Heart left ventricle (tissue), 16 donors: ENCODE results near the gene TBCK. TPM values are rescaled to one million over a fixed set of nuclear protein-coding genes. Genes with fewer than 3 reads are reported as not detected.
A peak's percentile ranks its signal among the peaks of the same experiment; 100 is the strongest.

Source experiments
- ATAC-seq, 4 donors: fragments of 200-7000 bp; cut with Tn5 transposase; one replicate each; pipeline ENCODE4 v1.9.1; 2020 to 2022; ENCODE audit warnings: moderate library complexity in 4 of 4, mild to moderate bottlenecking in 3 of 4, moderate number of reproducible peaks in 1 of 4
- DNase-seq, 5 donors: peaks; one replicate each; pipeline ENCODE4 v3.0.0-alpha.2; 2020
- H3K27ac ChIP-seq, 12 donors: fragments of 200-600 bp; sonication (generic) in 4 of 12; one replicate each; pipeline versions ENCODE4 v1.5.0 to v1.8.0; 2016 to 2022; ENCODE audit warnings: mild to moderate bottlenecking in 2 of 12
- H3K27me3 ChIP-seq, 9 donors: fragments of 200-600 bp; sonication (generic) in 2 of 9; one replicate each; pipeline versions ENCODE4 v1.5.1 to v1.8.0; 2016 to 2022; ENCODE audit warnings: mild to moderate bottlenecking in 3 of 9
- H3K36me3 ChIP-seq, 9 donors: fragments of 200-600 bp; sonication (generic) in 2 of 9; one replicate each; pipeline versions ENCODE4 v1.5.0 to v1.8.0; 2018 to 2022; ENCODE audit warnings: mild to moderate bottlenecking in 2 of 9
- H3K4me1 ChIP-seq, 12 donors: fragments of 200-600 bp; sonication (generic) in 4 of 12; one replicate each; pipeline versions ENCODE4 v1.5.0 to v1.8.0; 2016 to 2022; ENCODE audit warnings: mild to moderate bottlenecking in 3 of 12
- H3K4me3 ChIP-seq, 12 donors: fragments of 200-600 bp; sonication (generic) in 4 of 12; one replicate each; pipeline versions ENCODE4 v1.5.0 to v1.8.0; 2017 to 2022; ENCODE audit warnings: mild to moderate bottlenecking in 9 of 12, moderate library complexity in 4 of 12
- H3K9me3 ChIP-seq, 12 donors: fragments of 200-600 bp; sonication (generic) in 4 of 12; one replicate each; pipeline versions ENCODE4 v1.5.0 to v1.8.0; 2016 to 2022; ENCODE audit warnings: mild to moderate bottlenecking in 1 of 12
- POLR2A ChIP-seq, 2 donors: fragments of 450-650 bp; IDR thresholded peaks; one replicate each; pipeline ENCODE4 v1.6.1; 2017; ENCODE audit warnings: antibody characterized with exemption in 2 of 2, mild to moderate bottlenecking in 2 of 2, moderate library complexity in 2 of 2
- WGBS, 4 donors: extraction: QIAGEN DNeasy Blood & Tissue Kit in 2 of 4; methylation state at CpG; one replicate each; pipeline versions ENCODE4 v1.1.5 to v1.1.7; 2013 to 2018; 5-methylcytosine and 5-hydroxymethylcytosine counted together
- intact Hi-C, 10 donors: fragments of 100-400 bp; cut with DNase I; formaldehyde crosslinking; loops; one replicate each; pipeline versions ENCODE4 v1.11.1 to v1.14.2; 2022
- polyA plus RNA-seq, 2 donors: library from polyadenylated mRNA; stranded (reverse); fragments of 200-250 nt; gene quantifications; one replicate each; pipeline ENCODE4 v1.2.3, GENCODE V29; 2013
- total RNA-seq, 9 donors: library from RNA; depleted of rRNA in 2 of 9; stranded (reverse); fragments of >200 nt in 2 of 9; fragmentation: NEBNext Ultra II Directional in 3 of 9; extraction: Animal tissue kit (Norgen Biotek cat#: 25700) in 3 of 9; gene quantifications; one replicate each; pipeline versions ENCODE4 v1.1.0 to v1.2.4, GENCODE V29; 2016 to 2023
- TF ChIP-seq, protein P1 (sequence below), 12 donors: fragments of 200-600 bp; sonication (generic) in 4 of 12; IDR thresholded peaks; one replicate each; pipeline versions ENCODE4 v1.5.0 to v1.8.0; 2018 to 2022; ENCODE audit warnings: antibody characterized with exemption in 12 of 12, mild to moderate bottlenecking in 5 of 12
- donor health status: ischemic (EF 13 %, LVEDD 7.1; RV severe dilation, severe dysfunction).
- donor health status: healthy with polysubstance abuse.
- donor health status: DM: no; HTN: yes; CAD: no.
- donor health status: DM: no; HTN: no; CAD: no.
- donor health status: ischemic (EF 25% LVEDD 6.9; RV normal size, moderate dysfunction).
- donor health status: ischemic (EF 25% LVEDD 5.7; RV mildly dilated, moderate dysfunction).
- donor health status: healthy.
- donor health status: DM: yes; HTN: yes; CAD: no.
- donor health status: ischemic (EF 35%, LVEDD 5.7; RV mildly dilated, moderate dysfunction).
- donor health status: nonischemic (EF 11% LVEDD 7.7; RV severe dilation, severe dysfunction).
- donor health status: DM: yes; HTN: yes; CAD: no.
- donor health status: PGD.
- donor health status: ischemic (EF 29% LVEDD 5.4; RV normal size, mild dysfunction).
- donor health status: nonischemic (EF 23%, LVEDD 6.1; RV moderate dilation, normal function).

The TBCK gene
- total and polyA plus RNA-seq, 11 donors = 5.0 to 27.1 (median 14.6) TPM

DNA sequence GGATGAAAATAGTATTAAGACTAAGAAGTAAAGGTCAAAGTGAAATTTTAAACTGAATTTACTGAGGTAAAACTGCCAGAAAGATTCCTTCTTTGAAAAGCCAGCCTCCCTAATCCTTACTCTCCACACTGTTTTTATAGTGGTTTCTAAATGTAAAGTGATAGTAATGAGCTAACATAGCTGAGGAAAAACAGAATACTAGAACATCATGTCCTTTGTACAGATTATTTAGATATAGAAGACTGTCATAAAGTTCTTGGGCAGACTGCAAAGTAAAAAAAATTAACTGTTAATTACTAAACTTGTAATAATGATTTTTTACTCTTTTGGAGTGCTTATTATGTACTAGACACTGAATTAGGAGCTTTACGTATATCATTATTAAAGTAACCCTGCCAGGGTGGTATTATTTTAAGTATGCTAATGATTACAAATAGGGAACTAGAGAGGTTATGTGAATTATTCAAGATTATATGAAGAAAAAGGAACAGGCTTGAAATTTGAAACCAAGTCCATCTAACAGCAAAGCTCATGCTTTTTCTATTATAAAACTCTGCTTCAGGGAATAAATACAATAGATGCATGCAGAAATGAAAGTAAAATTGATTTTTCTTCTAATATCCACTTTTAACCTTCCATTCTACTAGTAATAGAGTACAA lies 150.5 kb downstream of the TBCK start:
- WGBS, 4 donors = 83 to 96% (median 88%) methylated on average over 1 of the region's 1 CpG
- H3K4me3 ChIP-seq = no peak overlapping the region
- DNase-seq (no peak), ATAC-seq (no peak)
- peaks cover 0 to 36% (median 10%) of the 10 kb centered on the region in 9 donors for H3K36me3 ChIP-seq
- H3K9me3 ChIP-seq = peaks cover 0 to 5% (median 0%) of the 10 kb centered on the region in 12 donors
- peaks cover 0 to 12% (median under 1%) of the 10 kb centered on the region in 12 donors for H3K4me1 ChIP-seq
- TF ChIP-seq, protein P1, sequence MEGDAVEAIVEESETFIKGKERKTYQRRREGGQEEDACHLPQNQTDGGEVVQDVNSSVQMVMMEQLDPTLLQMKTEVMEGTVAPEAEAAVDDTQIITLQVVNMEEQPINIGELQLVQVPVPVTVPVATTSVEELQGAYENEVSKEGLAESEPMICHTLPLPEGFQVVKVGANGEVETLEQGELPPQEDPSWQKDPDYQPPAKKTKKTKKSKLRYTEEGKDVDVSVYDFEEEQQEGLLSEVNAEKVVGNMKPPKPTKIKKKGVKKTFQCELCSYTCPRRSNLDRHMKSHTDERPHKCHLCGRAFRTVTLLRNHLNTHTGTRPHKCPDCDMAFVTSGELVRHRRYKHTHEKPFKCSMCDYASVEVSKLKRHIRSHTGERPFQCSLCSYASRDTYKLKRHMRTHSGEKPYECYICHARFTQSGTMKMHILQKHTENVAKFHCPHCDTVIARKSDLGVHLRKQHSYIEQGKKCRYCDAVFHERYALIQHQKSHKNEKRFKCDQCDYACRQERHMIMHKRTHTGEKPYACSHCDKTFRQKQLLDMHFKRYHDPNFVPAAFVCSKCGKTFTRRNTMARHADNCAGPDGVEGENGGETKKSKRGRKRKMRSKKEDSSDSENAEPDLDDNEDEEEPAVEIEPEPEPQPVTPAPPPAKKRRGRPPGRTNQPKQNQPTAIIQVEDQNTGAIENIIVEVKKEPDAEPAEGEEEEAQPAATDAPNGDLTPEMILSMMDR (IDR thresholded peaks at IDR 0.05) = no peak
- no peak for TF ChIP-seq POLR2A (IDR thresholded peaks at IDR 0.05)
- no peaks in the 10 kb centered on the region for H3K27me3 ChIP-seq
- intact Hi-C loops = no loop called here
- H3K27ac ChIP-seq = no peak overlapping the region

DNA sequence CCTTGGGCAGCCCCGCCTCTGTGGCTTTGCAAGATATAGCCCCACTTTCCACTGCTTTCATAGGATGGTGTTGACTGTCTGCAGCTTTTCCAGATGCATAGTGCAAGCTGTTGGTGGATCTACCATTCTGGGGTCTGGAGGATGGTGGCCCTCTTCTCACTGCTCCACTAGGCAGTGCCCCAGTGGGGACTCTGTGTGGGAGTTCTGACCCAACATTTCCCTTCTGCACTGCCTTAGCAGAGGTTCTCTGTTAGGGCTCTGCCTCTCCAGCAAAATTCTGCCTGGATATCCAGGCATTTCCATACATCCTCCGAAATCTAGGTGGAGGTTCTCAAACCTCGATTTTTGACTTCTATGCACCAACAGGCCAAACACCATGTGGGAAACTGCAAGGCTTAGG lies 153.7 kb downstream of the TBCK start:
- Histone ChIP-seq H3K27me3 (no peaks in the 10 kb centered on the region), H3K27ac (no peak overlapping the region), H3K4me3 (no peak overlapping the region), H3K4me1 (peaks cover 0 to 18% (median under 1%) of the 10 kb centered on the region in 12 donors), H3K36me3 (peaks cover 0 to 18% (median 0%) of the 10 kb centered on the region in 9 donors), H3K9me3 (peaks cover 0 to 5% (median 0%) of the 10 kb centered on the region in 12 donors)
- intact Hi-C loops = no loop called here
- no peak for DNase-seq
- WGBS, 4 donors = 96 to 99% (median 98%) methylated on average over 3 of the region's 3 CpGs
- no peak for TF ChIP-seq POLR2A (IDR thresholded peaks at IDR 0.05)
- TF ChIP-seq, protein P1 (IDR thresholded peaks at IDR 0.05) = no peak
- no peak for ATAC-seq

DNA sequence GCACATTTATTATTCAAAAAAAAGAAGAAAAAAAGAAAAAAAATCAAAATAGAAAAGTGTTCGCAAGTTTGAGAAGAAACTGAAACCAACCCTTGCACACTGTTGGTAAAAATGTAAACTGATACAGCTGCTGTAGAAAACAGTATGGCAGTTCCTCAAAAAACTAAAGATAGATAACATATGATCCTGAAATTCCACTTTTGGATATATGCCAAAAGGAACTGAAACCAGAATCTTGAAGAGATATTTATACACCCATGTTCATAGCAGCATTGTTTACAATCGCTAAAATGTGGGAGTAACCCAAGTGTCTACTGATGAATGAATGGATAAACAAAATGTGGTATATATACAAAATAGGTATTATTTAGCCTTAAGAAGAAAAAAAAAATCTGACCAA lies 155.4 kb downstream of the TBCK start:
- Histone ChIP-seq H3K36me3 (peaks cover 0 to 24% (median 0%) of the 10 kb centered on the region in 9 donors), H3K4me1 (peaks cover 0 to 15% (median under 1%) of the 10 kb centered on the region in 12 donors)
- ATAC-seq = no peak

DNA sequence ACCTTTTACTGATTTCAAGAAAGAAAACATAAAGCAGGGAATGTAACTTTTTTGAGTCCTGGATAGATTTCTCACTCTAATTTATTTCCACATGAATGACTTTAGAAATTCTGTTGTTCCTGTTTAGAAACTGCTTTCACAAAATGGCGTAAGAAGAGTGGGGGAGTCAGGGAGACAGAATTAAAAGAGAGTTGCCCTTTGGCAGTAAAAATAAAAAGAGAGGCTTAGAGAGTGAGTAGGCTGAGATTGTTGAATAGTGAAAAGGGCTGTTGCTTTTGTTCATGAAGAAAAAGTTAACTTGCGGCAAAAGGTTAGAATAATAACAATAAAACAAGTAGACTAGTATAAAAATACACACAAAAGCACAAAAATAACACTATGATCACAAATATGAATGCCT lies 166.1 kb downstream of the TBCK start:
- H3K4me1 ChIP-seq = no peaks in the 10 kb centered on the region
- no peaks in the 10 kb centered on the region for H3K27me3 ChIP-seq
- peaks cover 0 to 4% (median 0%) of the 10 kb centered on the region in 9 donors for H3K36me3 ChIP-seq
- WGBS, 4 donors = 95 to 97% (median 96%) methylated on average over 2 of the region's 2 CpGs
- H3K27ac ChIP-seq = no peak overlapping the region
- no peak for ATAC-seq
- peaks cover 0 to 30% (median 3%) of the 10 kb centered on the region in 12 donors for H3K9me3 ChIP-seq
- DNase-seq = no peak
- intact Hi-C loops = no loop called here
- TF ChIP-seq, protein P1 (IDR thresholded peaks at IDR 0.05) = no peak
- TF ChIP-seq POLR2A (IDR thresholded peaks at IDR 0.05) = no peak
- H3K4me3 ChIP-seq = no peak overlapping the region

More for the DNA sequence above, 155.4 kb downstream of the TBCK start:
- no peak for DNase-seq
- intact Hi-C loops = no loop called here
- peaks cover 0 to 5% (median 0%) of the 10 kb centered on the region in 12 donors for H3K9me3 ChIP-seq
- TF ChIP-seq, protein P1 (IDR thresholded peaks at IDR 0.05) = no peak
- no peak for TF ChIP-seq POLR2A (IDR thresholded peaks at IDR 0.05)
- peak overlapping the region in 1 of 12 donors; percentile 19 for H3K27ac ChIP-seq
- no peaks in the 10 kb centered on the region for H3K27me3 ChIP-seq
- peak overlapping the region in 1 of 12 donors; percentile 9 for H3K4me3 ChIP-seq
- 65 to 70% (median 69%) methylated on average over 2 of the region's 2 CpGs for WGBS, 4 donors
